GM21528 (cell line): ENCODE measurements around the gene P4HTM.

ENCODE experiments used
- ATAC-seq: cut with Tn5 transposase; IDR thresholded peaks from one replicate; pipeline ENCODE4 v1.9.1; 2021; ENCODE audit warnings: mild to moderate bottlenecking, moderate library complexity; ENCODE audit not compliant: unreplicated experiment, low FRiP score

The P4HTM gene

DNA sequence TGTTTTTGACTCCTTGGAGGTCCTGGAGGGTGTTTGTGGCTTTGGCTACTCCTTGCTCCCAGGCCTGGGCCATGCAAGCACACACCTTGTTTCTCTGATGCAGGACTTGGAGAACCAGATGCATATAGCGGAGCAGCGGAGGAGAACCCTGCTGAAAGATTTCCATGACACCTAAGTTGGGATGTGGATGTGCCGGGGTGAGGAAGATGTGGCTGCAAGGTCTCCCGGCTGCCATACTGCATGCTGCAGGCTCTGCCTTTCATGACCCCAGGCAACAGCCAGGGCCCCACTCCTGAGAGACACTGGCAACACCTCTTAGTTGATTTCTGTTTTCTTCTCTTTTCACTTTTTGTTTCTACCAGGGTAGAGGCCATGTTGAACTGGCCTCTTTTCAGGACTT lies 6.9 kb upstream of the P4HTM start:
- no peak for ATAC-seq

DNA sequence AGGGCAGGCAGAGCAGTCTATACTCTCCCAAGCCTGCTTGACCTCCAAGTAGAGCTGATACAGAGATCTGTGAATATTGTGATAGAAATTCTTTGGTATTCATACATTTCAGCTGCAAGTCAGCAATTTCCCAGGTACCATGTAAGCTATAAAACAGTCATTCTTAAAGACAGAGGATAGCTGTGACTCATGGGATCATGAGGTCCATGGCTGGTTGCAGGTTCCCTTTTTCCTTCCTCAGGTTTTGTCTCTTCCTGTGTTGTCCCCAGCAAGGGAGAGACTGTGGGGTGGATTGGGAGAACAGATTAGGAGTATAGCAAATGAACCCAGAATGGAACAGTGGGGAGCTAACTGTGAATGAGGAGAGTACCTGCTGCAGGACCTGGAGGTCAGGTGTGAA lies 5.4 kb upstream of the P4HTM start:
- ATAC-seq: no peak

DNA sequence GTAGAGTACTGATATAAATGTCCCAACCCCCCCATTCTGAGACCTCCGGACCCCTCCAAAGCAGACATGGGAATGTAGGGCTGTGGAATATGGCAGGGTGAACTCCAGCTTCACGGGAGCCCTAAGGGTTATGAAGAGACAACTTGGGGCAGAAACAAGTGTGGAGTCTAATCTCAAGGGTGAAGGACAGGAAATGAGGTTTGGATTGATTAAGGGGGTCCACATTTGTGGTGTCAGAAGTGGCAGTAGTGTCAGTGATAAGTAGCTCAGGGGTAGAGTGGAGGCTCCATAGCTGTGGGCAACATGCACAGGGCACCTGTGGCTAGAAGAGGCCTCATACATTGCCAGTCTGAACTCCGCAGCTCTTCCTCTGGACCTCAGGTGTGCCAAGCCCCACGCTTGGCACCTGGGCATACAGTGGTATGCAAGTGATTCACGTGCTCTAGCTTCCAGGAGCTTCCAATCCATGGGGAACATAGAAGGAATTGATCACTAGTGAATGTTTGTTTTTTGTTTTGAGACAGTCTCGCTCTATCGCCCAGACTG lies 4.1 kb upstream of the P4HTM start:
- ATAC-seq: no peak

DNA sequence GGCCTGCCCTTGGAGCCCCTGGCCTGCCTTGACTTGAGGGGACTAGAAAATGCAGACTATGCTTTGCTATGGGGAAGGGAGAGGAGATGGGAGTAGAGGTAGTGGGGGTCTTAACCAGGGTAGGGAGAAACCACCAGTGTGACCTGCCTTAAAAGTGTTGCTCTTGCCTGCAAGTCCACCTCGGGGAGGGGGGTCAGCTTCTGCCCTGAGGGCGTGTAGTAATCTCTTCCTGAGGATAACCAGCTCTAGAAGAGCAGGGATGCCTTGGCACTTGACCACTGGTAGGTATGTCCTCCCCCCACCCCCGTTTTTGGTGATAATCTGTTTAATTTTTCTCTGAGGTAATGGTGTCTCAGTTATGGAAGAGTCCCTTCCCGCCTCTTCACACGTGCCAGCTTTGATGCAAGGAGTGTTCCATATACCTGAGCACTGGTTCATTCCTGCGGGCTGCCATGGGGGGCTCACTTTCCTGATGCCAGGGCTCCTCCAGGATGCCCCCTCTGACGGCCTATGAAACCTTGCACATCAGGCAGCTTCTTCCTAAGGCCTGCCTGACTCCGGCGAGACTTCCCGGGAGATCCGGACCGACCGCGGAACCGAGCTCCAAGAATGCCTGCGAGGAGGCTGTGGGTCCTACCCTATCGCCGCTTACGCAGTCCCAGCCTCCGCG lies 780 bp upstream of the P4HTM start:
- no peak for ATAC-seq

DNA sequence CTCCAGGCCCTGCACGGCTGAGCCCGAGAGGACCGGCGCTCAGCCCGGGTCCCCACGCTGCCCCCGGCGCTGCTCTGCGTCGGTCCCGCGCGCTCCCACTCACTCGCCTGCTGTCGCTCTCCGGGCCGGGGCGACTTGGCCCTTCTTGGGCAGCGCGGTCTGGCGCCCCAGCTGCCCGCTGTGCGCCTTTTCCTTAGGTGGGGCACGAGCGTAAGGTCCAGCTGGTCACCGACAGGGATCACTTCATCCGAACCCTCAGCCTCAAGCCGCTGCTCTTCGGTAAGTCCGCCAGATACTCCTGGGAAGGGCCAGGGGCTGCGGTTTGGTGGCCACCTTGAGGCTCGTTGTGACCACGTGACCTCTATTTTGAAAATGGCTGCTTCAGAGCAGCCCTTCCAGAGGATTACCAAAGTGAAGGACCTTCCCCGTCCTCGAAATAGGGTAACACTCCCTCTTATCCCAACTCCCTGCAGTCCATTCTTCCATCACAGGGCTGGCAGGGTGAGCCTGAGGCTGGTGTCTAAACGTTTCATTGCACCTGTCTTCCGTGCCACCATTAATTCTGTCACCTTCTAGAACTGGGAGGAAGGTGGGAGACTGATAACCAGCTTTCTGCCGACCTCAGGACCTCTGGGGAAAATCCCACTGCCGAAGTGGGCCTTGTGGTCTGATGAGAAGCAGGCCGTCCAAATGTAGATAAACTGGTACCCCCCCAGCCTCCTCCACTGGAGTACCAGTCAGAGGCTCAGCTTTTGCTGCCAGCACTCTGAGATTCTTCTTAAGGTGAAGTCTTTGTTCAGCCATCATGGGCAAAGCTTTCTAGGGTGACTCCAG lies 812 bp downstream of the P4HTM start:
- peak; percentile 17 for ATAC-seq

DNA sequence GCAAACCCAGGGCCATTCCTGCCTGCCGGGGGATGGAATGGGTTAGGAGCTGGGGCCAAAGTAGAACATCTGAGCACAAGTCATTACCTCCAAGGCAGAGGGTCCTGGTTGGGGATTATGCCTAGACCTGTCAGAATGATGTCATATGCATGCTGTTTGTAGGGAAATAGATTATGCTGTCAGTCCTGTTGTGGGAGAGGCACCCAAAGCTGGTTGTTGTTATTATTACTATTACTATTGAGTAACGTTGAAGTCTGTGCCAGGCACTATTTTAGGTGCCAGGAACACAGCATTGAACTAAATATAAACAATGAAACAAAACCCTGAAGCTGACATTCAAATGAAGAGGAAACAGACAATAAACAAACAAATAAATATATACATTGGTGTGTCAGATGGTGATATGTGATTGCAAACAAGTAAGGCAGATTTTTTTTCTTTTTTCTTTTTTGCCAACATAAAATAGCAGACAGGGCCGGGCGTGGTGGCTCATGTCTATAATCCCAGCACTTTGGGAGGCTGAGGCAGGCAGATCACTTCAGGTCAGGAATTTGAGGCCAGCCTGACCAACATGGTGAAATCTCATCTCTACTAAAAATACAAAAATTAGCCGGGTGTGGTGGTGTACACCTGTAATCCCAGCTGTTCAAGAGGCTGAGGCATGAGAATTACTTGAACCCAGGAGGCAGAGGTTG lies 2.0 kb downstream of the P4HTM start:
- no peak for ATAC-seq

DNA sequence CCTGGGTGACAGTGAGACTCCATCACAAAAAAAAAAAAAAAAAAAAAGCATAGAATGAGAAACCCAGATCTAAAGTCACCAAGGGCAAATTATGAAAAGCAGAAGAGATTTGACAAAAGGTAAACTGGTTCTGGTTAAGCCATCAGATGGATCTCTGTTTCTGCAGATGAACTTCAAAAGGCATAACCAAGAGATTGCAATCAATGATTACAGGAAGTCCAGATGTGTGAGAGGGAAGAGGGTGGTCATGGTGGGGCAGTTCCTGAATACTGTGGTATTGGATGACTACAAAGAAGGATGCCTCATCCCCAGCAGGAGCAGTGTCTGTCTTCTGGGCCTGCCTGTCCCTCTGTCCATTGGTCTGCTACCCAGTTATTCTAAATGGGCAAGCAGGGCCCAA lies 3.8 kb downstream of the P4HTM start:
- no peak for ATAC-seq

DNA sequence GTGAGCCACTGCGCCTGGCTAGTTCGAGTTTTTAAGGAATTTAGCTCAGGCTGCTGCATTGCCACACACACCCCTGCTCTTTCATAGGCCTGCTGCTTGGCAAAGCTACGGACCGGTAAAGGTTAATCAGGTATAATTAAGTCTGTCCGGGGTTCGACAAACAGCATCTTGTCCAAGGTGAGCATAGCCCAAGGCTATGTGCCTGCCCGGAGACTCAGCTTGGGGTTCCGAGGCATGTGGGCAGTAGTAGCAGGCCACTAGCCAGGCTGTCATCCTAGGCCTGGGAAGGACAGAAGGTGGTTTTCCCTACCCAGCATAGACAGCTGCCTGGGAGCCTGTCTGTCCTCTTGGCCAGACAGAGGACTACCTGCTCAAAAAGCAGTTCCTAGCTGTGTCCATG lies 6.6 kb downstream of the P4HTM start:
- ATAC-seq: no peak

DNA sequence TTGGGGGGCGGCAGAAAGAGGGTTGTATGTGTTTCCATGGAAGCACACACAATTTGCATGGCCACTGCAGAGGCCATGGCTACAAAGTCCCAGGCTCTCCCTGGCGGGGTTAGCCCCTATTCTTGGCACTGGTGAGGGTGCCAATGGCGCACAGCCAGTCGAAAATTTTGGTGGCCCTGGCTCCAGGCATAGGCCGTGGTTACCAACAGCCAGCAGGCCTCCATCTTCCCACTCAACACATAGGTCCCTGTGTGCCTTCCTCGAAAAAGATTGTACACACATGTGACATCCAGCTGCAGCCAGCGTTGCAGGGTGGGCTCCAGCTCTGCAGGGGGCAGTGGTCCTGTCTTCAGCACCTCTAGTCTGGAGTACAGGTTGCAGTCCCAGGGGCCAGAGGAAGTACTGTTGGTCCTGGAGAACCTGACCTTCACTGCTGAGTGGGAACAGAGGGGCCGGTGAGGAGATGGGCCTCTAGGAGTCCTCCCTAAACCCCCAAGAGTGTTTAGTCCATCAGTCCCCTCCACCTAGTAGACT lies 7.1 kb downstream of the P4HTM start:
- no peak for ATAC-seq

DNA sequence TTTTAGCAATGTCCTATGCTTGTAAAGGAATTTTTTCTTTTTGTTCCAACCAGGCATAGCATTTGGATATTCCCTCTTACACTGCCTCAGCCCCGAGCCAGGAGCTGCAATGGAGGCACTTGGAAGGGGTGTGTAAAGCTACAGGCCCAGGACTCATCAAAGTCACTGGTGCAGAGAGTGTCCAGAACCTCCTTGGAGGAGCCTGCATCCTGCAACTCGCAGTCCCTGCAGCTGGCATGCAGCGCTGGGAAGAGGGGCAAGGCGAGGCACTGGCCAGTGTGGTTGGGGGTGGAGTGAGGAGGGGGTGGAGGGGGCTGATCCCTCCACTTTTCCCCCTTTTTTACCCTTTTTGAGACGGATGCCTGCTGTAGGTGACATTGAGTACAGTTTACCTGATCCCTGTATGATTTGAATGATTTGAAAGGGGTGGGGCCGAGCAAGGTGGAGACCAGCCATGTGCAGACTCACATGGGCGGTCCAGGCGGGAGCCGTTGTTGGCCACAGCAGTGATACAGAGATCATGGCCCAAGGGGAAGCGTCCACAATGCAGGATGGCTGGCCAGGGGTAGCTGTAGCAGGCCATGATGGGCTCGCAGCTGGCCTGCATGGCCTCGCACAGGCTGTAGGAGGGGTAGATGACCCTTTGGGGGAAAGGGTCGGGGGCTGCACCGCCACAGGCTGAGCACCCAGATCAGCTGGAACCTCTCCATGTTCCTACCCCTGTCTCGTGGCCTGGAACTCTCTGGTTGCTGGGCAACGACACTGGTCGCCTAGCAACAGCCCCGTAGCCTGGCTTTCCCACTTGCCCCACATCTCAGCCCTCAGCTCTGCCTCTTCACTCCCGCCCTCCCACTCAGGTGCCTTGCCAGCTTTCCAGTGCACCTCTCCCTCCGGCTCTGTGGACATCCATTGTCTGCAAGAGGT lies 7.9 kb downstream of the P4HTM start:
- ATAC-seq: no peak

DNA sequence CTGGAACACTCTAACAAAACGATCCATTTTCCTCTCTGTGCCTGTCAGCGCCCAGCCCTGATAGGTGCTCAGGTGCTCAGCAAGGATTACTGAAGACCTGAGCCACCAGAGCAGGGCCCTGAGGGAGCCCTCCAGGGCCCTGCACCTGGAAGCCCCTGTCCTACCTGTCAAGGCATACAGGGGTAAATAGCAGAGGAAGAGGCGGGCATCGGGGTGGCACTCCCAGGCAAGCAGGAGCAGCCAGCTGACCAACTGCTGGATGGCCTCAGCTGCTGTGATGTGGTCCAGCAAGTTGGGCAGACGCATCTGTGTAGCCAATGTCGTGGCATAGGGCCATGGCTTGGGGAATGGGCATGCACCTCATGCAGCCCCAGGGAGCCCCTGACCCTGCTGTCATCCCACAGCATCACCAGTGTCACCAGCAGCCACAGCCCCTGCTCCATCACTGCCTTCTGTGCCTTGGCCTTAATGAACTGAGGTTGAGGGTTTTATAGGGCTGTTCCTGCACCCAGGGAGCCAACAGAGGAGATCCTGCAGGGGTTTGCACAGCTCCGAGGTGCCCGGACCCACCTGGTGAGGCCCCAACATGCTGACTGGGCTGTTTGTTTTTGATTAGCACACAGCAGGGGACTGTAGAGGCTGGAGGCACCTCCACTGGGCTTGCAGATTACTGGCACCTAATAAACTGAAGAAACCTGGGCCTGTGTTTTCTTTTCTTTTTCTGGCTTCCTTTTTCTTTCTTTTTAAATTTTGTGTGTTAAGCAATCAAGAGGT lies 9.2 kb downstream of the P4HTM start:
- ATAC-seq: no peak

DNA sequence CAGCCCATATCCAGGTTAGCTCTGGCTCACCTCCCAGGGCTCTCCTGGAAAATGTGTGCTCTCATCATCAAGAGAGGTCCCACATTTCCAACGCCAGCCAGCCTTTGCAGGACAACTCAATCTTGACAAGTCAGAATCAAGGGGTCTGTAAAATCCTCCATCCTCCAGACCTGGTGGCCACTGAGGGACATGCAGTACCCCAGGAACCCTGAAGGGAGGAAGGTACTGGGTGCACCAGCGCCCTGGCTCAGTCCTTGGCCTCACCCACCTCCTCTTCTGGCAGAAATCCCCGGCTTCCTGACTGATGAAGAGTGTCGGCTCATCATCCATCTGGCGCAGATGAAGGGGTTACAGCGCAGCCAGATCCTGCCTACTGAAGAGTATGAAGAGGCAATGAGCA lies 11.1 kb downstream of the P4HTM start:
- no peak for ATAC-seq

DNA sequence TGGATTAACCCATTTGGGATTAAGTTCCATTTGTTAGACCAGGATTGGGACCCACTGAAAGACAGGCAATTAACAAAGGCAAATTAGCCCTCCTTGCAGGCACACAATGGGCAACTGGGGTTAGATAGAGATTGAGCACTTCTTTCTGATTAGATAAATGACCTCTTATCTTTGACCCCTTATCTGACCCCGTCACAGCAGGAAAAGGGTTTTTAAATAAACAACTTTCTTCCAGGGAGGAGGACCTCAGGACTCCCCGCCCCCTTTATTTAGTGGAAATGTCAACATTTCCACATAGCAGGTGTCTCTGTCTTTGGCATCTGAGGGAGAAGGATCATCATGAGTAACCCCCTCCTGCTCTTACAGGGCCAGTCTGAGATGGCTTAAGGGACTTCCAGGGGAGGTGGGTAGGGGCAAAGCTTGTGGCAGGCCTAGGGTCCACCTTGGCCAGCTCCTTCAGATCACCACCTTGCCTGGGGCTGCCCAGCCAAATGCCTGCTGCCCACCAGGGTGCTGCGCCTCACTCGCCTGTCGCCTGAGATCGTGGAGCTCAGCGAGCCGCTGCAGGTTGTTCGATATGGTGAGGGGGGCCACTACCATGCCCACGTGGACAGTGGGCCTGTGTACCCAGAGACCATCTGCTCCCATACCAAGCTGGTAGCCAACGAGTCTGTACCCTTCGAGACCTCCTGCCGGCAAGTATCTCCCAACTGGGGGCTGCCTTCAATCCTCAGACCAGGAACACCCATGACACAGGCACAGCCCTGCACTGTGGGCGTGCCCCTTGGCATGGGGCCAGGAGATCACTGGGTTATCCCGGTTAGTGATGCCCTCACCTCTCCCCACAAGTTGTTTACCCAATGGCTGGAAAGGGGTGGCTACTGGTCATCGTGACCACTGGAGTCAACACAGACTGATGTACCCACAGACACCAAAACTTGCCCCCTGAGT lies 14.6 kb downstream of the P4HTM start:
- no peak for ATAC-seq

DNA sequence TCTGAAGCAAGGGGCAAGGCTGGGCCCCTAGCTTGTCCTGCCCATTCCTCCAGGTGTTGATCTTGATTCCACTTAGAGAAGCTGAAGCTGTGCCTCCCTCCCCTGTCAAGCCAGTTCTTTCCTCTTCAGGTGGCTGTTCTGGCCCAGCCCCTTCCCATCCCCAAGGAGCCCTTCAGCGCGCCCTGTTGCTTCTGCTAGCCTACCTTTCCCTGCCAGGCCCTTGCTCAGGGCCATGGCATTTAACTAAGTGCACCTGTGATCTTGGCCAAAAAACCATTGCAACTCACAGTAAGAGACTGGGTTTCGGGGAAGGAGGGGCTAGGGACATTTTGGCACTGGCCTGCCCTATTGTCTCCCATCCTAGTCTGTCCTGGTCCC lies 15.3 kb downstream of the P4HTM start:
- ATAC-seq: no peak

DNA sequence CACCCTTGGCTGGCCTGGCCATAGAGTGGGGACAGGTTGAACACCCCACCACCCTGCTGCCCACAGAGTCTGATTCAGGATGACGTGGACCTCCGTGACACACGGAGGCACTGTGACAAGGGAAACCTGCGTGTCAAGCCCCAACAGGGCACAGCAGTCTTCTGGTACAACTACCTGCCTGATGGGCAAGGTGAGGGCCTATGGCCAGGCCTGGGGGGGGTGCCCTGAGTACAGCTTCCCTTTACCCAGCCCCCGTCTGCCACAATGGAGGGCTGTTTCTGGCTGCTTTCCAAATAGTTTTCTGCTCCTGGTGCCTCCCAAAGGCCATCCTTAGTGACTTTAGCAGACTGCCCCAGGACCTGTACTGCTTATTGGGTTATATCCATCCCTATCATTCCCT lies 16.0 kb downstream of the P4HTM start:
- no peak for ATAC-seq

DNA sequence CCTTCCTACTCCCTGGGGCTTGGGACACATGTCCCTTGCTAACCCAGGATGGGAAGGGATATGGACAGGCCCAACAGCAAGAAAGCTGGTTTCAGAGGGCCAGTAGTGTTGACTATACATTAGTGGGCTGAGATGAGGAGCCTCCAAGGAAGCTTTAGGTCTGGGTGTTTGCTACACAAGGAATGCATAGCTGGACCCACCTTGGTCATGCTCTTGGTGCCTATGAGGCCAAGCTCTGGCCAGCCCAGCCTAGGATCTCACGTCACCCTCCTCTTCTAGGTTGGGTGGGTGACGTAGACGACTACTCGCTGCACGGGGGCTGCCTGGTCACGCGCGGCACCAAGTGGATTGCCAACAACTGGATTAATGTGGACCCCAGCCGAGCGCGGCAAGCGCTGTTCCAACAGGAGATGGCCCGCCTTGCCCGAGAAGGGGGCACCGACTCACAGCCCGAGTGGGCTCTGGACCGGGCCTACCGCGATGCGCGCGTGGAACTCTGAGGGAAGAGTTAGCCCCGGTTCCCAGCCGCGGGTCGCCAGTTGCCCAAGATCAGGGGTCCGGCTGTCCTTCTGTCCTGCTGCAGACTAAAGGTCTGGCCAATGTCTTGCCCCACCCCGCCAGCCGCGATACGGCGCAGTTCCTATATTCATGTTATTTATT lies 16.5 kb downstream of the P4HTM start:
- peak; percentile 3 for ATAC-seq

DNA sequence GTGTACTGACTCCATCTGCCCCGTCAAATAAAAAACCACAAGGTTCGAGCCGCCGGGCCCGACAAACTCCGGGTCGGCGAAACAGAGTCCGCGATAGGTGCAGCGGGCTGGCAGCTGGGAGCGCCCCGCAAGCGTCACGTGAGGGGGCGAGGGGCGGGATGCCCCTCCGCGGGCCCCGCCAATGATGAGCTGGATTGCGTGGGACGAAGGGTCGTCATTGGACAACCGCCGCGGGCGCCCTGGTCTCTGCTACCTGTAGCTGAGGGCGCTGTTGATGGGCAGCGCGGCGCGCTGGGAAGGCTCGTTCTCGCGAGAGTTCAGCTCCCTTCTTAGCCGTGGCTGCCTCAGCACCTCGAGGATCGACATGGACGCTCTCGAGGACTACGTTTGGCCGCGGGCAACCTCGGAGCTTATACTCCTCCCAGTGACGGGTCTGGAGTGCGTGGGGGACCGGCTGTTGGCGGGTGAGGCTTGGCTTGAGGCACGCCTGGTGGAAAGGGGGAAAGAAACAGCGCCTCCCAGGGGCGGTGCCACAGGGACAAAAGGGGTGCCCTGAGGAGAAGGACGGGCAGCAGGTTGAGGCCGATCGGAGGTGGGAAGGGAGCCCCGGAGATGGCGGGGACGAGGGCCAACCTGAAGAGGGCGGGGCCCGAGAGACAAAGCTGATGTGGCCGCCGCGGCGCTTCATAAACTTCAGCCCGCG lies 17.2 kb downstream of the P4HTM start, which contains the start of gene WDR6:
Gene WDR6, plus strand, starts transcription at position 324 of the 703 bp plus-strand sequence. Its CDS starts 41 bp downstream, at position 365.
- ATAC-seq: peak; percentile 78
